Common myeloid progenitor, CD34-positive (primary cell): Measurements from ENCODE around the gene AKT1.

Source experiments
- CTCF ChIA-PET: fragments of 350-600 bp; sonication (Branson Sonifier 250); formaldehyde crosslinking; loops from one replicate; lab custom pipeline; 2021; ENCODE audit warnings: antibody characterized with exemption; lab: Charles Lee
- POLR2A ChIA-PET: fragments of 350-600 bp; sonication (Branson Sonifier 250); formaldehyde crosslinking; loops from one replicate; lab custom pipeline; 2021; ENCODE audit warnings: antibody characterized with exemption; lab: Charles Lee
- DNase-seq, 3 donors: peaks; one replicate each; pipeline versions ENCODE4 v3.0.0 to v3.0.0-alpha.2; 2013
- H3K27ac ChIP-seq, 2 experiments: 1 replicate in 1 of 2; 2 replicates in 1 of 2; pipeline ENCODE4 v1.7.0; 2013; ENCODE audit warnings: inconsistent platforms in 2 of 2, low read length in 2 of 2, mild to moderate bottlenecking in 2 of 2, low read depth in 1 of 2, moderate library complexity in 1 of 2; ENCODE audit not compliant: severe bottlenecking in 2 of 2, insufficient read depth in 1 of 2, poor library complexity in 1 of 2
- H3K27me3 ChIP-seq, 5 experiments: replicated peaks in 2 of 5; 1 replicate in 3 of 5; 2 replicates in 2 of 5; pipeline versions ENCODE4 v1.6.1 to v1.7.0; 2013; ENCODE audit warnings: low read length in 4 of 5, mild to moderate bottlenecking in 2 of 5, moderate library complexity in 2 of 5, inconsistent platforms in 1 of 5; ENCODE audit not compliant: insufficient read depth in 5 of 5, control insufficient read depth in 4 of 5
- H3K36me3 ChIP-seq, 4 experiments: 1 replicate in 2 of 4; 2 replicates in 2 of 4; pipeline versions ENCODE4 v1.6.1 to v1.7.0; 2013; ENCODE audit warnings: low read length in 3 of 4, control low read depth in 1 of 4, mild to moderate bottlenecking in 1 of 4; ENCODE audit not compliant: control insufficient read depth in 4 of 4, insufficient read depth in 4 of 4
- H3K4me1 ChIP-seq, 4 experiments: 1 replicate in 3 of 4; 2 replicates in 1 of 4; pipeline versions ENCODE4 v1.6.1 to v1.7.1; 2013; ENCODE audit warnings: low read length in 3 of 4, mild to moderate bottlenecking in 3 of 4, control low read depth in 1 of 4, inconsistent platforms in 1 of 4, moderate library complexity in 1 of 4; ENCODE audit not compliant: control insufficient read depth in 4 of 4, insufficient read depth in 4 of 4; ENCODE audit errors: control extremely low read depth in 1 of 4
- H3K4me3 ChIP-seq, 7 experiments: 1 replicate in 4 of 7; 2 replicates in 3 of 7; pipeline versions ENCODE4 v1.5.1 to v1.7.0; 2013; ENCODE audit warnings: mild to moderate bottlenecking in 7 of 7, low read length in 6 of 7, moderate library complexity in 6 of 7, inconsistent platforms in 2 of 7, low read depth in 2 of 7, control low read depth in 1 of 7; ENCODE audit not compliant: insufficient read depth in 4 of 7, control insufficient read depth in 1 of 7; ENCODE audit errors: extremely low read depth in 1 of 7
- H3K9me3 ChIP-seq, 5 experiments: 1 replicate in 4 of 5; 2 replicates in 1 of 5; pipeline versions ENCODE4 v1.6.1 to v1.7.1; 2013; ENCODE audit warnings: low read length in 4 of 5, mild to moderate bottlenecking in 2 of 5, inconsistent platforms in 1 of 5, low read depth in 1 of 5, moderate library complexity in 1 of 5; ENCODE audit not compliant: control insufficient read depth in 4 of 5, insufficient read depth in 2 of 5; ENCODE audit errors: control extremely low read depth in 1 of 5
- WGBS: methylation state at CpG from one replicate; pipeline ENCODE4 v1.1.5; 2013; ENCODE audit not compliant: insufficient coverage; 5-methylcytosine and 5-hydroxymethylcytosine counted together

AKT1 gene

DNA sequence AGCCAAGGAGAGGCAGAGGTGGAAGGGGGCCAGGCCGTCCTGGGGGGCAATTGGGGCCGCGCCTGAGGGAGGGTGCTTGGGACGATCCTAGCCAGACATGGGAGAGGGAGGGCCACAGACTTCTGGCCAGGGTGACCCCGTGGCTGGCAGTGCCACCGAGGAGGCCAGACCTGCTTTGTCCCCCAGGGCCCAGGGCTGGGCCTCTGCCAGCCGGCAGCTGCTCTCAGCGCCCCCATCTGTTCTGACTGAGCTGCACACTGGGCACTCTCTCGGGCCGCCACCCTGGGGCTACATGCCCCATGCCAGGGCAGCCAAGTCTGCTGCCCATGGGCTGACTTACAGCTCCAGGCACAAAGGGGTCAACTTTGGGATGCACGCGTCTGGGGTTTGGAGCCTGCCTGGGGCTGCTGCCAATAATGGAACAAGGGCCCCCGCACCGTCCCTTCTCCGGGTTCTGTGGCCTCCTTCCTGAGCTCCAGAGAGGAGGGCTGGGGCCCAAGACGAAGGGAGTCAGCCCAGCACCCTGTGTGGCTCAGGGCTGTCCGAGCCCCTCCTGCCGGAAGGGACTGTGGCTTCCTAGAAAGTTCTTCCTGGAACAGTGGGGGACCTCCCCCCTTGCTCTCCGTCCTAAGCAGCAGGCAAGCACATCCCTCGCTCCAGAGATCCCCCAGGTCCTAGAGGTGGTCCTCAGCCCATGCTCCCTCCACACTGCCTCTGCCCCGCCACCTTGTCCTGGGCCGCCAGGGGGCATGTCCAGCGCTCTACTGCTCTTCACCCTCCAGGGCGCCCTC lies 70.4 kb downstream of the AKT1 start:
- POLR2A ChIA-PET, result no interaction called here
- H3K4me3 ChIP-seq, result peak overlapping the region in 3 of 7 experiments; percentile 7 to 83 (median 75)
- peak in 1 of 3 donors; percentile 13 for DNase-seq
- CTCF ChIA-PET, result interaction anchor here (0.6 to 5.4 kb wide), 9 partner anchors 9 to 60 kb away, joined by 3 to 31 read pairs (median 6); partner anchors contain the start of gene SIVA1
- peaks cover 0 to 17% (median 12%) of the 10 kb centered on the region in 4 experiments for H3K4me1 ChIP-seq
- no peak overlapping the region for H3K27ac ChIP-seq
- H3K36me3 ChIP-seq, result peaks cover 0 to 2% (median under 1%) of the 10 kb centered on the region in 4 experiments
- H3K9me3 ChIP-seq, result no peaks in the 10 kb centered on the region
- WGBS, result 73% methylated on average over 23 of the region's 24 CpGs
- peaks cover 0 to 3% (median 0%) of the 10 kb centered on the region in 5 experiments for H3K27me3 ChIP-seq

DNA sequence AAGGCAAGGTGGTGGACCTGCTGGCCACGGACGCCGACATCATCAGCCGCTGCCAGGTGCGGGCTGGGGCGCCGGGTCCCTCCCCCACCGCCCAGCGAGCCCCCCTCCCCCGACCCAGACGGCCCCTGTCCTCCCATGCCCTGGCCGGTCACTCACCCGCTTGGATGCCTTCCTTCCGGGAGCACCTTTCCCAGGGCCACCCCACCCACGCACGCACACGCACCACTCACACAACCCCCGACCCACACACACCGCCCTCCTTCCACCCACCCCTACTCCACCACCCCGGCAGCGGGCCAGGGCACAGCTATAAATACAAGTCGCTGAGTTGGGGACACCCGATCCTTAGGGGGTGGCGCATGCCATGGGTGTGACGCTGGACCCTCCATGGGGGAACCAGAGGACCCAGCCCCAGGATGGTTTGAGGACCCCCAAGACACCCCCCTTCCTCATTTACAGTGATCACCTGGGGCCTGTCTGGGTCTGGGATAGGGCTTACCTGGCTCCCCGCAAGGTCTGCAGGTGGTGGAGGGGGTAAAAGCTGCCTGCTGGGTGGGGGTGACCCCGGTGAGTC lies 71.1 kb downstream of the AKT1 start:
- peak overlapping the region; percentile 34 to 83 (median 69) for H3K4me3 ChIP-seq
- 10% methylated on average over 16 of the region's 27 CpGs for WGBS
- no peak overlapping the region for H3K27ac ChIP-seq
- ChIA-PET CTCF (interaction anchor here (0.7 to 5.4 kb wide), 6 partner anchors 22 to 59 kb away, joined by 3 to 31 read pairs (median 6); partner anchors contain the start of gene SIVA1), POLR2A (no interaction called here)
- peak in 1 of 3 donors; percentile 30 for DNase-seq
- H3K36me3 ChIP-seq, result peaks cover 0 to 5% (median 4%) of the 10 kb centered on the region in 4 experiments
- H3K4me1 ChIP-seq, result peaks cover 0 to 17% (median 12%) of the 10 kb centered on the region in 4 experiments
- H3K9me3 ChIP-seq, result no peaks in the 10 kb centered on the region
- H3K27me3 ChIP-seq, result peaks cover 0 to 3% (median 0%) of the 10 kb centered on the region in 5 experiments

DNA sequence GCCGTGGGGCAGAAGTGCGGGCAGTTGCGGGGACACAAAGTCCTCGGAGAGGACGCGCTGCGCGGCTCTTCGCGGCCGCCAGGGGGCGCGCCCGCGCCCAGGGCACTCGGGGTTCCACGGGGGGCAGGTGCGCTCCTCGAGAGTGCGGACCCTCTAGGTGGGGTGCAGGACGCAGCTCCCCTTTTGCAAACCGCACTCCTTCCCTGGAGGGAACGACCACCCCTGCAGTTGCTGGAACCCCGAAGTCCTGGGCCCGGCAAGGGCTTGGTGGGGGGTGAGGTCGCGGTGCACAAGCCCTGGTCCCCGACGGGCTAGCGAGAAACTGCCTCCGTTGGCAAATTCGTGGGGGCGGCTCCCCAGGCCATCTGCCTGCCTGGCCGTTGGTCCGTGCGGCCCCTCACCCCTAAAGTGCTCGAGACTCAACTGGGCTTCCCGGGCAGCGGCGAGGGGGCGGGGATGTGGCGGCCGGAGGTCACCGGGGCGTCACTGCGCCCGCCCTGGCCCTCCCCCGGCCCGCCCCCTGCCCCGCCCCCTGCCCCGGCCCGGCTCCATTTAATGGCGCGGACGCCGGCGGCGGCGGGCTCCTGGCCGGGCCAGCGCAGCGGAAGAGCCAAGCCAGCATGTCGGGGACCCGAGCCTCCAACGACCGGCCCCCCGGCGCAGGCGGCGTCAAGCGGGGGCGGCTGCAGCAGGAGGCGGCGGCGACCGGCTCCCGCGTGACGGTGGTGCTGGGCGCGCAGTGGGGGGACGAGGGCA lies 71.7 kb downstream of the AKT1 start, which contains the start of gene ADSS1:
Gene ADSS1, plus strand, starts transcription at position 579 of the 756 bp plus-strand sequence. Its CDS starts 42 bp downstream, at position 621.
- Histone ChIP-seq H3K27ac (no peak within 1 kb of the TSS), H3K27me3 (peaks cover 0 to 3% (median 0%) of the 10 kb centered on the region in 5 experiments), H3K4me1 (peaks cover 0 to 17% (median 12%) of the 10 kb centered on the region in 4 experiments), H3K9me3 (no peaks in the 10 kb centered on the region), H3K36me3 (peaks cover 0 to 11% (median 7%) of the 10 kb centered on the region in 4 experiments), H3K4me3 (peak within 1 kb of the TSS; percentile 34 to 83 (median 69))
- CTCF ChIA-PET, result interaction anchor here (0.7 to 5.4 kb wide), 8 partner anchors 11 to 76 kb away, joined by 3 to 31 read pairs (median 4); no protein-coding TSS in a partner anchor
- POLR2A ChIA-PET, result interaction anchor here (0.5 kb wide), 1 partner anchor 31 kb away, joined by 3 read pairs; no protein-coding TSS in a partner anchor
- WGBS, result 0% methylated on average over 48 of the region's 82 CpGs
- DNase-seq, result peak; percentile 36 to 69 (median 66)

DNA sequence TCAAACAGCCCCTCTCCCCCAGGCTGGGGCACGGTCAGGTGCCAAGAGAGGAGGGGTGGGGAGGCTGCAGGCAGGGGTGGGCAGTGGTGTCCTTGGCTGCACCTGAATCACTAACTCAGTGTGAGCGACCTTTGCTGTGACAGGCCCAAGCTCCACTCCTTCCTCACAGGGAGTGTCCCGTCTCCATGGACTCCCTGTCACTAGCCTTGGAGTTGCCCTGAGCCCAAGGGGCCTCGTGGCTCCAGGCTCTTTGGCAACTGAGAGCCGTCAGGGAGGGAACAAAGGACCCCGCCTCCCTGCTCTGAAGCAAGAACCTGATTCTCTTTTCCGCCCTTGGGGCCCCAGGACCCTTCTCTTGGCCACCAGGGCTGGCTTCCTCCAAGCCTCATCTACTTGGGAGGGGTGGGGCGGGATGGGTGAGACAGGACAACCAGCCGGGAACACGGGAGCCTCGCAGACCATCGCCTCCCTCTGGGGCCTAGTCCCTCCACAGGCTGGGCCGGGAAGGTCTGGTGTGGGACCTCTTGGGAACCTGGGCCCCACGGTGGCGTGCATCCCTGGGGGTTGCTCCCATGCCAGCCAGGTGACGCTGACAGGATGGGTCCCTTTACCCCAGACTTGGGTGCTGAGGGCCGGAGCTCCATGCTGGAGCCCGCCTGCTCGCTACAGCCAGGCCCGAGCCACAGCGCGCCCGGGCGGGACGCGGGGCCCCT lies 72.5 kb downstream of the AKT1 start:
- 57% methylated on average over 22 of the region's 26 CpGs for WGBS
- Histone ChIP-seq H3K9me3 (no peaks in the 10 kb centered on the region), H3K27ac (no peak overlapping the region), H3K27me3 (peaks cover 0 to 3% (median 0%) of the 10 kb centered on the region in 5 experiments), H3K36me3 (peaks cover 0 to 13% (median 8%) of the 10 kb centered on the region in 4 experiments), H3K4me1 (peaks cover 0 to 17% (median 12%) of the 10 kb centered on the region in 4 experiments), H3K4me3 (peak overlapping the region in 4 of 7 experiments; percentile 69 to 83 (median 75))
- POLR2A ChIA-PET, result interaction anchor here (0.5 kb wide), 1 partner anchor 30 kb away, joined by 3 read pairs; no protein-coding TSS in a partner anchor
- CTCF ChIA-PET, result interaction anchor here (0.7 to 5.4 kb wide), 12 partner anchors 10 to 321 kb away, joined by 3 to 31 read pairs (median 4); no protein-coding TSS in a partner anchor
- DNase-seq, result no peak

DNA sequence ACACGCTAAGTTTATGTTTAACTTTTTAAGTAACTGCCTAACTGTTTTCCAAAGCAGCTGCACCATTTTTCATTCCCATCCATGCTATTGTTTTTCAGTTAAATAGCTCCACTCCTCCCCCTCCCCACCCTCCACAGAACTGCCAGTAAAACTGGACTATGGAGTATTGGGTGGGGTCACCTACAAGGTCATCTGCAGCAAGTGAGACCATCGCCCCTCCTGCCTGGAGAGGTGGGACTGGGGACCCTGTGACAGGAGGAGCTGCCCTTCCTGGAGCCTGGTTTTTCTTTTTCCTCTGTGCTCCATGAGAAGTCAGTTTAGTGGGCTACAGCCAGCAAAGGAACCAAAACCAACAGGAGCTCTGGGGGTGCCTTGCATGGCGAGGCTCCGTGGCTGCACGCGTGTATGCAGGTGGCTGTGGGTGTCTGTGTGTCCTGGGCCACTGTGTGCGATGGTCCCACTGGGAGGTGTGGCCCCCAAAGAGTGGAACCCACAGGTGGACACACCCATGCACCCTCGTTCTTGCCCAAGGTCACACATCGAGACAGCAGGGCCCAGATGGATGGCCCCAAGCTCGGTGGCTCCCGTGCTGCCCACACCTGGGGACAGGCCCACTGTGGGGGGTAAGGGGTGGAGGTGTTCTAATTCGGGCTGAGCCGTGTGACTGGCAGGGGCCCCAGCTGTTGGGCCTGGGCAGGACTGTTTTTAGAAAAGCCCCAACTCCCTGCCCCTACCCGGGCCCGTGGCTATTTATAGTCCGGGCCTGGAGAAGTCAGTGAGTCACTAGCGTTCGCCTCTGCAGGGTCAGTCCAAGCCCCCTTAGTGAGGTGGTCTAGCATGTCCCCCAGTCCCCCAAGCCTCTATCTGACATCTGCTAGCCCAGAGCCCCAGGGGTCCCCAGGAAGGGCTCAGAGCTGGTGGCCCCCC lies 73.8 kb downstream of the AKT1 start:
- Histone ChIP-seq H3K36me3 (peaks cover 0 to 13% (median 8%) of the 10 kb centered on the region in 4 experiments), H3K27me3 (peaks cover 0 to 3% (median 0%) of the 10 kb centered on the region in 5 experiments), H3K4me3 (no peak overlapping the region), H3K27ac (no peak overlapping the region), H3K9me3 (no peaks in the 10 kb centered on the region), H3K4me1 (peaks cover 0 to 17% (median 12%) of the 10 kb centered on the region in 4 experiments)
- DNase-seq, result no peak
- ChIA-PET CTCF (interaction anchor here (0.8 to 5.4 kb wide), 11 partner anchors 9 to 322 kb away, joined by 3 to 31 read pairs (median 4); no protein-coding TSS in a partner anchor), POLR2A (no interaction called here)
- WGBS, result 97% methylated on average over 18 of the region's 18 CpGs
